ENCODE data around the gene MKKS.
"Not testable (repeated sequence)": the region's sequence is repeated elsewhere in the genome, so short reads cannot be mapped to it uniquely, and the experiment has no call there.

Gene MKKS

DNA sequence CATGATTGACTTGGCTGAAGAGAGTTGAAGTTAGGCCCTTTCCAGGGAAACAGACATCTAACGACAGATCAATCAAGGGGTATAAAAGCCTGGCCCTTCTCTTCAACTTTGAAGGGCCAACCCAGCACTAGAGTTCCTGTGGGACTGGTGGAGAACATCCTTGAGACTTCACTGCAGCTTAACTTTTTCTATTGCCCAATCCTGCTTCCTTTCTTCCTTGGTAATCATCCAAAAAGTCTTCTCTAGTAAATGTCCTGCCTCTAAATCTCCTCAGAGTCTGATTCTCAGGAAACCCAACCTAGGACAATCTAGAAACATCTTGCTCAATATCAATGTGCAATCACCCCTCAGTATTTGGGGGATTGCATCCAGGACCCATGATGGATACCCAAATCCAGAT is 1.9 kb downstream of the MKKS start:
- Histone ChIP-seq H4K20me1 (peaks cover 15 to 51% (median 28%) of the 10 kb centered on the region in 11 experiments; a peak in 20 of 22 replicates), H3K36me3 (peaks cover 0 to 22% (median 5%) of the 10 kb centered on the region in 11 experiments; a peak in 7 of 22 replicates), H3K9me3 (replicated peaks in 1 of 11) (no peaks in the 10 kb centered on the region), H3K9ac (peak overlapping the region in 4 of 11 experiments; percentile 10 to 30 (median 23); a peak in 3 of 22 replicates), H3K27me3 (no peaks in the 10 kb centered on the region), H3K4me2 (peak overlapping the region; percentile 48 to 95 (median 91); a peak in 21 of 22 replicates), H3K27ac (peak overlapping the region in 7 of 11 experiments; percentile 19 to 96 (median 46); a peak in 14 of 22 replicates), H3K4me1 (peaks cover 33 to 72% (median 43%) of the 10 kb centered on the region in 10 experiments), H3K4me3 (0 out of 20 replicates have a peak overlapping the region, but pooled peaks of 2 of the 10 experiments have one; percentile 3 to 6)
- TF ChIP-seq Cebpa-rat (IDR thresholded peaks at IDR 0.05): peak in 5 of 11 experiments; percentile 6 to 30 (median 21); a peak in 1 of 22 replicates

DNA sequence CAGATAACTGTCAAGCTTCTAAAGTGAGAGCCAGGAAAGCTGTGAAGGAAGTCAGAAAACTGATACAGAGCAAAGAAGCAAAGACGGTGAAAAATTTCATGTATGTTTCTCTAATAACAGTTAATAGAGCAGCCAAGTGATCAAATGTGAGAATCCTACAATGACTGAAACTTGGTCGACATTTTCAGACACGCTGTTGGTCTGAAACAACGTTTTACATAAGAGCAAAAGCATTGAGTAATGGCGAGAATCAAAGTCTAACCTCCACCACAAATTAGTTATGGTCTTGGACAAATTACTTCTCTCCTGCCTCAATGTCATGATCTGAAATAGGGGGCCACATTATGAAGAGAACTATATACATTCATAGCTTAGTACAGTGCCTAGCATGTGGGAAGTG is 3.3 kb downstream of the MKKS start:
- Histone ChIP-seq H3K36me3 (peaks cover 0 to 29% (median 12%) of the 10 kb centered on the region in 11 experiments; a peak in 13 of 22 replicates), H3K4me2 (peak overlapping the region in 5 of 11 experiments; percentile 4 to 95 (median 92); a peak in 4 of 22 replicates), H3K9ac (peak overlapping the region in 1 of 11 experiments; percentile 43; a peak in 1 of 22 replicates), H4K20me1 (peaks cover 25 to 65% (median 37%) of the 10 kb centered on the region in 11 experiments), H3K4me1 (peaks cover 20 to 58% (median 35%) of the 10 kb centered on the region in 10 experiments), H3K9me3 (replicated peaks in 1 of 11) (no peaks in the 10 kb centered on the region), H3K4me3 (no peak overlapping the region), H3K27ac (0 out of 22 replicates have a peak overlapping the region, but pooled peaks of 1 of the 11 experiments have one; percentile 13), H3K27me3 (no peaks in the 10 kb centered on the region)
- no peak for TF ChIP-seq Cebpa-rat (IDR thresholded peaks at IDR 0.05)

DNA sequence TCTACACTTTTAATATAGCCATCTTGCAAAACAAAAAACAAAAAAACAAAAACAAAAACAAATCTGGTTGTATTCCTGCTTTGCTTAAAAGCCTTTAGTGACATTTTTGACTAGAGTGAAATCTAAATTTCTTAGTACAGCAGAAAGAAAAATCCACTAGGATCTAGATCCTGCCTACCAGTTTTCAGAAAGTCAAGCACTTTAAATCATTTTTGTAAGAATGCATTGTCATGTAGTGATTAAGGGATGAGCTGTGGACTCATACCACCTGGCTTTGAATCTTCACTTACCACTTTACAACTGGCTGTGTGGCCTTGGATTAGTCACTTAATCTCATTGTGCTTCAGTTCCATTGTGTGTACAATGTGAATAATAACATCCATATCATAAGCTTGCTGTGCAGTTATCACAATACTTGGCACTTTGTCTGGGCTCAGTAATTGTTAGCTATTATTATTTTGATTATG is 4.0 kb downstream of the MKKS start:
- Histone ChIP-seq H3K4me1 (peaks cover 17 to 54% (median 32%) of the 10 kb centered on the region in 10 experiments), H3K27ac (no peak overlapping the region), H3K9ac (peak overlapping the region in 1 of 11 experiments; percentile 43; a peak in 1 of 22 replicates), H3K9me3 (replicated peaks in 1 of 11) (no peaks in the 10 kb centered on the region), H3K27me3 (no peaks in the 10 kb centered on the region), H3K4me3 (no peak overlapping the region), H3K4me2 (peak overlapping the region in 4 of 11 experiments; percentile 4 to 94 (median 53); a peak in 3 of 22 replicates), H3K36me3 (peaks cover 0 to 29% (median 17%) of the 10 kb centered on the region in 11 experiments; a peak in 14 of 22 replicates), H4K20me1 (peaks cover 25 to 72% (median 41%) of the 10 kb centered on the region in 11 experiments)
- no peak for TF ChIP-seq Cebpa-rat (IDR thresholded peaks at IDR 0.05)

DNA sequence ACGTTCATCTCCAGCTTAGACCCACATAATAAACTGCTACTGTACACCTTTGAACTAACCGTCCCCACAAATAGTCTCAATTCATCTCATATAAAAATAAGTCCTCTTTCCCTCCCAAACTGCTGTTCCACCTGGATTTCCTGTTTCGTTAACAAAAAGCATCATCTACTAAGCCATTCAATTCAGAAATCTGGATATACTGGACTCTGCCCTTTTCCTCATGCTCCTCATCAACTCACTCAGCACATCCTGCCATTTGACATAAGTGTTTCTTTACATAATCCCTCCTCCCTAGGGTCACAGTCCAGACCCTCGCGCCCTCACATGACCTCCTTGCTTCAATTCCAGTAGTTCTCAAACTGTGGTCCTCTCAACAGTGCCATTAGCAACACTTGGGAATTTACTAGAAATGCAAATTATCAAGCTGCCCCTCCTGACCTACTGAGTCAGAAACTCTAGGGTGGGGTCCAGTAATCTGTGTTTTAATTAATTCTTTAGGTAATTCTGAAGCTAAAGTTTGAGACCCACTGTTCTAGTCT is 4.5 kb downstream of the MKKS start:
- Histone ChIP-seq H3K27me3 (no peaks in the 10 kb centered on the region), H3K9ac (no peak overlapping the region), H3K27ac (0 out of 22 replicates have a peak overlapping the region, but pooled peaks of 1 of the 11 experiments have one; percentile 3), H3K36me3 (peaks cover 4 to 29% (median 17%) of the 10 kb centered on the region in 11 experiments; a peak in 14 of 22 replicates), H3K4me1 (peaks cover 17 to 54% (median 32%) of the 10 kb centered on the region in 10 experiments), H3K4me3 (no peak overlapping the region), H3K4me2 (0 out of 22 replicates have a peak overlapping the region, but pooled peaks of 1 of the 11 experiments have one; percentile 92), H3K9me3 (replicated peaks in 1 of 11) (no peaks in the 10 kb centered on the region), H4K20me1 (peaks cover 25 to 77% (median 41%) of the 10 kb centered on the region in 11 experiments)
- no peak for TF ChIP-seq Cebpa-rat (IDR thresholded peaks at IDR 0.05)

DNA sequence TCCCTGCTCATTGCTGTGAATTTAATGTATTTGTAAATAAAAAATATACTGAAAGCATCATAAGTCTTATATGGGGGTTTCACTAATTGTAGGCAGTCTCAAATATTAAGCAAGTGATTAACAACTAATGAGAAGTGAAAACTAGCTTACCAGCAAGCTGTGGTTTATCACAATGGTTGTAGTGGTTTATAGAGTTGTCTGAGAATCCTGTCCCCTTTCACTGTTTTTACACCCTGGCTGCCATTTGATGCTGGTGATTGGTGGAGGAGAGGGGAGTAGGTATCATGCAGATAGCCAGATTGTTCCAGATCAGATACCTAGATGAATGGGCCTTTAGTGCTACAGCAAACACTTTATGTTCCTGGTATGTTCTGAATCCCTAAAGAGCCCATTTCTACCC is 6.0 kb downstream of the MKKS start:
- H3K27me3 ChIP-seq: no peaks in the 10 kb centered on the region
- H3K9ac ChIP-seq: 0 out of 22 replicates have a peak overlapping the region, but pooled peaks of 1 of the 11 experiments have one; percentile 26
- no peak overlapping the region for H3K27ac ChIP-seq
- peaks cover 7 to 41% (median 23%) of the 10 kb centered on the region in 11 experiments; a peak in 17 of 22 replicates for H3K36me3 ChIP-seq
- no peak overlapping the region for H3K4me3 ChIP-seq
- H4K20me1 ChIP-seq: peaks cover 29 to 92% (median 44%) of the 10 kb centered on the region in 11 experiments
- no peak overlapping the region for H3K4me2 ChIP-seq
- peaks cover 13 to 51% (median 28%) of the 10 kb centered on the region in 10 experiments for H3K4me1 ChIP-seq
- no peaks in the 10 kb centered on the region for H3K9me3 ChIP-seq (replicated peaks in 1 of 11)
- no peak for TF ChIP-seq Cebpa-rat (IDR thresholded peaks at IDR 0.05)

DNA sequence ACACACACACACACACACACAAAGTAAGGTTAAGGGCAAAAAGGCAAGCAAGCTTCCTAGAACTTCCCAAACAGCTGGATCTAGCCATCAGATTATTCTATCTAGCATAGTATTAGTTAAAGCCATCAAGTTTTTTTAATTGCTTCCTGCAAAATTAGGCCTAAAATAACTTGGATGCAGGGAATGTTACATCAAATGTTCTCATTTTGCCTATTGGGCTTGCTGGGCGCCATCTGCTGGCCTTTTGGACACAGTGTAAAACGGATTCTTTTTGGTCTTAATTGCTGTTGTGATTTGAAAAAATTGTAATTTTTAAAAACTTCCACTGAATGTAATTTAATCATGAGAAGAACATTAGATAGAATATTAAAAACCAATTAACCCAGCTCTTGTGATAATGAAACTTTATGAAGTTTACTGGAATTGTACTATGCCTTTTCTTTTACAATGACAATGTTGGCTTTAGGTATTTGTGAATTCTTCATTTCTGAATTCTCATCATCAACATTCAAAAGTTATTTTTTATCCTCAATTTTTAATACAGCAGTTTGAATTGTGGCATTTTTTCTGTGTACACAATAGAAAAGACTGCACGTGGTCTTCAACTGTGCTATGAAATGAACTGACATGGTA is 6.8 kb downstream of the MKKS start:
- no peaks in the 10 kb centered on the region for H3K27me3 ChIP-seq
- H3K9ac ChIP-seq: no peak overlapping the region; a peak in 1 of 22 replicates
- H3K36me3 ChIP-seq: peaks cover 8 to 43% (median 29%) of the 10 kb centered on the region in 11 experiments; a peak in 17 of 22 replicates
- peaks cover 6 to 43% (median 20%) of the 10 kb centered on the region in 10 experiments; a peak in 19 of 20 replicates for H3K4me1 ChIP-seq
- H3K4me3 ChIP-seq: no peak overlapping the region
- H4K20me1 ChIP-seq: peaks cover 29 to 99% (median 52%) of the 10 kb centered on the region in 11 experiments
- no peaks in the 10 kb centered on the region for H3K9me3 ChIP-seq (replicated peaks in 1 of 11)
- no peak overlapping the region for H3K27ac ChIP-seq
- no peak overlapping the region for H3K4me2 ChIP-seq
- no peak for TF ChIP-seq Cebpa-rat (IDR thresholded peaks at IDR 0.05)

DNA sequence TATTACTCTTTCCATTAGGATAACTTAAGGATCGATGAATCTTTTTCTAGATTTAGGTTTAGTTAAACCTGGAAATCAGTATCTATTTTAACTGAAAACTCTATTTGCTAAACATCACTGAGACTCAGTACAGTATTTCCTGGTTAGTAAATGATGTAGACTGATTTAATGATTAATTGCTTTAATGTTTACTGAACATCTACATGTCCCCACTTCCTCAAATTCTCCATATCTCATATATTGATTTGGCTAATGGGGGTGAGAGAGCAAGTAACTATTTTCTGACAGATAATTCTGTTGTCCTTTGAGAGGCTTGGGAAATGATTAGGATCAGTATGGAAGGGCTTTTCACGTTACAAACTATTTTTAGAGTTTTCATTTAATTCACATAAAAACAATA is 10.3 kb downstream of the MKKS start:
- no peak overlapping the region for H3K4me2 ChIP-seq
- no peaks in the 10 kb centered on the region for H3K27me3 ChIP-seq
- no peak for TF ChIP-seq Cebpa-rat (IDR thresholded peaks at IDR 0.05)
- no peak overlapping the region for H3K27ac ChIP-seq
- no peak overlapping the region for H3K9ac ChIP-seq
- H3K4me3 ChIP-seq: no peak overlapping the region
- H3K9me3 ChIP-seq (replicated peaks in 1 of 11): no peaks in the 10 kb centered on the region
- peaks cover 0 to 12% (median 0%) of the 10 kb centered on the region in 10 experiments; a peak in 4 of 20 replicates for H3K4me1 ChIP-seq
- H4K20me1 ChIP-seq: peaks cover 29 to 99% (median 62%) of the 10 kb centered on the region in 11 experiments
- H3K36me3 ChIP-seq: peaks cover 20 to 67% (median 42%) of the 10 kb centered on the region in 11 experiments; a peak in 21 of 22 replicates

DNA sequence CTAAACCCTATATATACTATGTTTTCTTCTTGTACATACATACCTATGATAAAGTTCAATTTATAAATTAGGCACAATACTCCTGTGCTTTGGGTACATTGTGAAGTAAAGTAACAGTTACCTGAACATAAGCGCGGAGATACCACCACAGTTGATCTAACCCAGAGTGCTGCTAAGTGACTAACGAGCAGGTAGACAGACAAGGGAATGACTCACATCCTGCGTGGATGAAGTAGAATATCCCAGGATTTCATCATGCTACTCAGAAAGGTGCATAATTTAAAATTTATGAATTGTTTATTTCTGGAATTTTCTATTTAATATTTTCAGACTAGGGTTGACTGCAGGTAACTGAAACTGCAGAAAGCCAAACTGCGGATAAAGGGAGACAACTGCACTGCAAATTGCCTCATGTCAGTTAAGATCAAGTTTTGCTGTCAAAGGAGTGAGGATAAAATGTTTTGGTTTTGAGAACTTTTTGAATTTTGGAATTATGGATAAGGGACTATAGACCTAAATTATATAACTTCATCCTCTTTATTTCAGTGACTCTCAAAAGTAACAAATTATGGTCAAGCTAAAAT is 14.4 kb downstream of the MKKS start:
- Histone ChIP-seq H3K9me3 (replicated peaks in 1 of 11) (no peaks in the 10 kb centered on the region), H3K4me1 (peaks cover 0 to 17% (median 11%) of the 10 kb centered on the region in 10 experiments; a peak in 13 of 20 replicates), H3K27me3 (no peaks in the 10 kb centered on the region), H3K36me3 (peaks cover 38 to 79% (median 55%) of the 10 kb centered on the region in 11 experiments), H4K20me1 (peaks cover 4 to 99% (median 50%) of the 10 kb centered on the region in 11 experiments; a peak in 16 of 22 replicates), H3K4me3 (no peak overlapping the region), H3K4me2 (no peak overlapping the region), H3K27ac (no peak overlapping the region), H3K9ac (no peak overlapping the region)
- no peak for TF ChIP-seq Cebpa-rat (IDR thresholded peaks at IDR 0.05)

DNA sequence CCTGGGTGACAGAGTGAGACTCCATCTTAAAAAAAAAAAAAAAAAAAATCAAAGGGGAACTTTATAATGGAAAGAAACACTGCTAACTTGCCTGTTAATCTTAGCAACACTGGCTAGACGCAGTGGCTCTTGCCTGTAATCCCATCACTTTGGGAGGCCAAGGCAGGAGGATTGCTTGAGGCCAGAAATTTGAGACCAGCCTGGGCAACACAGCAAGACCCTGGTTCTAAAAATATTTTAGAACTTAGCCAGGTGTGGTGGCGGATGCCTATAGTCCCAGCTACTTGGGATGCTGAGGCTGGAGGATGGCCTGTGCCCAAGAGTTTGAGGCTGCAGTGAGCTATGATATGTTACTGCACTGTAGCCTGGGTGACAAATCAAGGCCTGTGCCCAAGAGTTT is 16.8 kb downstream of the MKKS start:
- Histone ChIP-seq H3K4me1 (peaks cover 10 to 22% (median 15%) of the 10 kb centered on the region in 10 experiments), H3K4me2 (peak overlapping the region in 4 of 11 experiments; percentile 6 to 14 (median 9); a peak in 3 of 22 replicates), H3K36me3 (peaks cover 39 to 85% (median 55%) of the 10 kb centered on the region in 11 experiments), H4K20me1 (peaks cover 4 to 97% (median 41%) of the 10 kb centered on the region in 11 experiments; a peak in 16 of 22 replicates)
- H3K27me3 ChIP-seq; H3K9ac ChIP-seq; H3K4me3 ChIP-seq; H3K9me3 ChIP-seq (replicated peaks in 1 of 11); H3K27ac ChIP-seq: not testable (repeated sequence)

All from BLaER1 treated with 17β-estradiol and CSF1 and Interleukin-3, amounts not matched to agents 10 nM and 100 nM (cell line).